GM12875 (cell line): ENCODE results near the gene GNPAT.

ENCODE experiments used
- H3K4me3 ChIP-seq: one replicate; pipeline ENCODE4 v1.5.1; 2011; ENCODE audit warnings: low read depth, low read length, control low read depth
- CTCF ChIP-seq: IDR thresholded peaks from 2 replicates; pipeline ENCODE4 v1.5.1; 2011; ENCODE audit warnings: low read depth, mild to moderate bottlenecking, control low read depth, inconsistent platforms, low read length, moderate library complexity, borderline replicate concordance; ENCODE audit not compliant: insufficient read depth

GNPAT gene

DNA sequence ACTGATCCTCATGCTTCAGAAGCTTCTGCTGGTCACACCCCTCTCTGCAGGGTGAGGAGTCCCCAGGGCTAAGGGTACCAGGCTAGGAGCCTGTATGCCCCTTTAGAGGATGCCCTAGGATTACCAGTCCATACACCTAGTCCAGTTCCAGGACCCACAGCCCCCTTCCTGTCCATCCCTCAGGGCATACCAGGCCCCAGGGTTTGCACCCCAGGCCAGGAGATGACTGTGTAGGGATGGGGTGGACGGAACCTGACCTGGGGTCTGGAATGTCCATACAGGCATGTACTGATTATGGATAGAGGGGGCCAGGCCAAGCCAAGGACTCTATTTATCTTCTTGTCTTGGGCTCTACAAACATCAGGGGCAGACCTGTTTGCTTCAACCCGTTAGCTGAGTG lies 44.3 kb upstream of the GNPAT start:
- H3K4me3 ChIP-seq: no peak overlapping the region
- TF ChIP-seq CTCF: no peak

DNA sequence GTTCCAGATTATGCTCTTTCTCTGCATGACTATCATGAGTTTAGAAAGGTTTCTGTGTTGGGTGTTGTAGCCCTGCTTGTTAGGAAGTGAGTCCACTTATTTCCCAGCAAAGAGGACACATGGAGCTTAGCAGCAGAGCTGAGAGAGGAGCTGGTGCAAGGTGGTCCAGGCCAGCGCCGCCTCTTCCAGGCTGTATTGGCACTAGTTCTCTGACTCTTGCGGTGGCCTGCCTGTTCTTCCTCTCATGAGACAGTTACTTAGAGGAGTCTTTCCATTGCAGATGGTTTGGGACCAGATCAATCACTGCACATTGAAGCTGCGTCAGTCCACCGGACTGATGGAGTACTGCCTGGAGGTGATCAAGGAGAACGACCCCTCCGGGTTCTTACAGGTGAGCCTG lies 41.1 kb upstream of the GNPAT start:
- no peak for TF ChIP-seq CTCF
- H3K4me3 ChIP-seq: no peak overlapping the region

DNA sequence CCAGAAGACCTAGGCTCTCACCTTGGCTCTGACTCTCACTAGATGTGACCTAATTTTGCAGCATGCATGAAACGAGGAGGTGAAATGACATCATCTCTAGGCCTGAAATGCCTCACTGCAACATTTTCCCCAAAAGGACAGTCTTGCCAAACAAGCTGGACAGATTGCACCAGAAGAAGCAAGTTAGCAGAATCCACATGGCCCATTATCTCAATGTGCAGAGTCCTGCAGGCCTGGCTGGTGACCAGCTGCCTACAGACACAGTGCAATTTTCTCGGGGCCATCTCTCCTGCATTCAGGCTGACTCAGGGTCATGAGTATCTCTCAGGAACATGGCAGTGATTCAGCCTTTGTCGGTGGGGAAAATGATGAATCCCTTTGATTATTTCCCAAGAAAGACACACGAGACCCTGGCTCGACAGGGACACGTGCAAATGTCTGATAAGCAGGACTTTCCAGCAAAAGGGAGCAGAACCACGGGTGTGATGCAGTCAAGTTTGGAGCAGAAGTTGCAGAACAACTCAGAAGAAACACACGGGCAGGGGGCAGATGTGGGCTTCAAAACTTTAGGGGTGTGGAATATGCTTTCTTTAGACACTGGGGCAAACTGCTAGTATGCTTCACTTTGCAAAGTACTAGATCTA lies 40.5 kb upstream of the GNPAT start:
- TF ChIP-seq CTCF: no peak
- no peak overlapping the region for H3K4me3 ChIP-seq

DNA sequence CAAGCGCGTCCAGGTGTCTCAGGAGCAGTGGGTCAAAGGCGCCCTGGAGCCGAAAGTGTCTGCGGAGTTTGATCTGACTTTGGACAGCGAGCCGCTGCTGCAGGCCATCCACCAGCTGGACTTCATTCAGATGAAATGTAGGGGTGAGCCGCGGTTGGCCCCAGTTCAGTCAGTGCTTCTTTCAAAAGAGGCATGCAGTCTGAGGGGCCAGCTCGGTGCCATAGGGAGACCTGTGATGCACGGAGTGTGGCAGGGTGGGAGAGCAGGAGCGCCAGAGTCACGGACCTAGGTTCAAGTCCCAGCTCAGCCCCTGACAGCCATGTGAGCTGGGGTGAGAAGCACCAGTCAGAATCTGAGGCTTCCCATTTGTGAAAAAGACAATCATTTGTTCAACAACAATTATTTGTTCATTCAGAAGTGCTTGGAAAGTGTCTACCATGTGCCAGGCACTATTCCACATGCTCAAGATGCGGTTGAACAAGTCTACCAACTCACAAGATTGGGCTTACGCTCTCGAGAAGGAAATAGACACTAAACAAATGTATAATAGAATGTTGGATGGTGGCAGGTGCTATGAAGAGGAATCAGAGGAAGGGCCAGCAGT lies 39.5 kb upstream of the GNPAT start:
- no peak for TF ChIP-seq CTCF
- H3K4me3 ChIP-seq: no peak overlapping the region

- H3K4me3 ChIP-seq: no peak overlapping the region
- no peak for TF ChIP-seq CTCF
These were observed 38.9 kb upstream of the GNPAT start for GRCh38 chr1:231201979-231202633.

DNA sequence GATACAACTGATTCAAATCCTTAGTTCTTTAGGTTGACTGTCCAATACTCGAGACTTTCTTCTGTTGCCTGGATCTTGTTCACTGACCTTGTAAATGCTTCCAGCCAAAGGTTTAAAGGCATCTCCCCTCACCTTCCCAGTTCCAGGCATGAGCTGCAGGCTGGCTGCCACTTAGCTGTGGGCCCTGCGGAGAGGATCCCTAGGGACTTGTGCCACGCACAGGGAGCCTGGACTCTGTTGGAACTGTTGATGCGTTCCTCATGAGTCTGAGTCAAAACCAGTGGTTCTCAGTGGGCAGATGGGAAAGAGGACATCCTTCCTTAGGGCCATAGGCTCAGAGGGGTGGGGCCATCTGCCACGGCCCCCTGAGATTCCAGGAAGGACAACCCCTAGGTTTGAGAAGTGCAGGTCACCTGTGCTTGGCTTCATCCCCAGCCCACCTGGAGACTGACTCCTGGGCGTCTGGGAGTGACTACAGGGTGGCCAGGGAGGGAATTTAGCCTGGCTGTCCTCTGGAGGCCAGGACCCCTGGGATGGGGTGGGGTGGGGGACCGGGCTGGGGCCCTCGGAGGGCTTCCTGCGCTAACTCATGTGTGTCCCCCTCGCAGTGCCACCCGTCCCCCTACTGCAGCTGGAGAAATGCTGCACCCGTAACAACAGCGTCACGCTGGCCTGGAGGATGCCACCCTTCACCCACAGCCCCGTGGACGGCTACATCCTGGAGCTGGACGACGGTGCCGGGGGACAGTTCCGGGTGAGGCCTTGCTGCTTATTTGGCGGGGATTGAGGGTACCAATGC lies 37.6 kb upstream of the GNPAT start:
- no peak for TF ChIP-seq CTCF
- no peak overlapping the region for H3K4me3 ChIP-seq

GRCh38 chr1:231206856-231207255 lies 34.2 kb upstream of the GNPAT start:
- TF ChIP-seq CTCF: no peak
- no peak overlapping the region for H3K4me3 ChIP-seq
